ENCODE results near the gene RPS6KB2. TPM values are rescaled to one million over a fixed set of nuclear protein-coding genes. Genes with fewer than 3 reads are reported as not detected.

The RPS6KB2 gene
- total RNA-seq, 1 donor from 2014 or later = 40.0 TPM

DNA sequence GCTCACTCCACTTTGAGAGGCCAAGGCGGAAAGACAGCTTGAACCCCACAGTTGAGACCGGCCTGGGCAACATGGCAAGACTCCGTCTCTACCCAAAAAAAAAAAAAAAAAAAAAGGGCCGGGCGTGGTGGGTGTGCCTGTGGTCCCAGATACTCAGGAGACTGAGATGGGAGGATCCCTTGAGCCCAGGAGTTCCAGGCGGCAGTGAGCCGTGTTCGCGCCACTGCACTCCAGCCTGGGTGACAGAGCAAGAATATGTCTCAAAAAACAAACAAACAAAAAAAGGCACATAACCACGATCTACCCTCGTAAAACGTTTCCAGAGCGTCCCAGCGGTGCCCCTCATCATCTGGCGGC is 37.4 kb upstream of the RPS6KB2 start:
- ATAC-seq = no peak
- intact Hi-C loops (cut with DNase I) = no loop called here

DNA sequence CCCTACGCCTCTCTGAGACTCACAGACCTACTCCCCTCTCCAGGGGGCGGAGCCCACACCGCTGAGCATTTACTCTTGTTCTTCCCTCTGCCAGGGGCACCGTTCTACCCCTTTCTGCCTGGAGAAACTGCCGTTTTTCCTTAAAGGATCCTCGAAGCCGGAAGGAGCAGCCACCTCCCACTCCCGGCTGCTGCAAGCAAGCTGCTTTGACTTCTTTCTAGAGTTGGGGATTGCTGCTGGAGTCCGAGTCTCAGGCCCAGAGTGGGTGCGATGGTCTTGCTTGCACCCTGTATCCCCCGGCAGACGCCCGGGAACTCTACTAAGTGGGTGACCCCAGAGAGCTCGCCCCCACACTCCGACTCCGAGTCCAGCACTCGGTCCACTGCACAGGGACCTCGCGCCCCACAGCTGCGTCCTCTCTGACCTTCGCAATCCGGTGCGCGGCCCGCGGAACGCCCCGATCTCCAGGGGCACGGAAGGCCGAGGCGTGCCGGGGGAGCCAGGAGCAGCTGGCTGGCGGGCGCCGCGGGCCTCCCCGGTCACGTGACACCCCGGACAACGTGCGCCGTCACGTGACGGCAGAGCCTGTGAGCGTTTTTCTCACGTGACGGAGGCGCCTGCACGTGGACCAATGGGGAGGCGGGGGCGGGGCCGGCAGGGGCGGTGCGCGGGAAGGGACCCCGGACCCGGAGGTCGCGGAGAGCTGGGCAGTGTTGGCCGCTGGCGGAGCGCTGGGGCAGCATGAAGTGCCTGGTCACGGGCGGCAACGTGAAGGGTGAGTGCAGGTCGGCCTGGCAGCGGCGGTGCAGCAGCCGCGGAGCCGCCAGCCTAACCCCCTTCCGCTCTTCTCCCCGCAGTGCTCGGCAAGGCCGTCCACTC is 36.8 kb upstream of the RPS6KB2 start, which contains the start of gene RAD9A:
RAD9A (plus strand) TSS at position 683 of the 879 bp plus-strand sequence; CDS start at position 742, 59 bp downstream.
- peaks cover 14% of the 10 kb centered on the region for H3K36me3 ChIP-seq
- intact Hi-C loops (cut with DNase I) = no loop called here
- ATAC-seq (peak; percentile 91), DNase-seq (peak; percentile 98)
- no peaks in the 10 kb centered on the region for H3K9me3 ChIP-seq
- peak within 1 kb of the TSS; percentile 87 for H3K27ac ChIP-seq
- peak within 1 kb of the TSS; percentile 79 for H3K4me3 ChIP-seq
- no peaks in the 10 kb centered on the region for H3K27me3 ChIP-seq
- TF ChIP-seq, protein P1, sequence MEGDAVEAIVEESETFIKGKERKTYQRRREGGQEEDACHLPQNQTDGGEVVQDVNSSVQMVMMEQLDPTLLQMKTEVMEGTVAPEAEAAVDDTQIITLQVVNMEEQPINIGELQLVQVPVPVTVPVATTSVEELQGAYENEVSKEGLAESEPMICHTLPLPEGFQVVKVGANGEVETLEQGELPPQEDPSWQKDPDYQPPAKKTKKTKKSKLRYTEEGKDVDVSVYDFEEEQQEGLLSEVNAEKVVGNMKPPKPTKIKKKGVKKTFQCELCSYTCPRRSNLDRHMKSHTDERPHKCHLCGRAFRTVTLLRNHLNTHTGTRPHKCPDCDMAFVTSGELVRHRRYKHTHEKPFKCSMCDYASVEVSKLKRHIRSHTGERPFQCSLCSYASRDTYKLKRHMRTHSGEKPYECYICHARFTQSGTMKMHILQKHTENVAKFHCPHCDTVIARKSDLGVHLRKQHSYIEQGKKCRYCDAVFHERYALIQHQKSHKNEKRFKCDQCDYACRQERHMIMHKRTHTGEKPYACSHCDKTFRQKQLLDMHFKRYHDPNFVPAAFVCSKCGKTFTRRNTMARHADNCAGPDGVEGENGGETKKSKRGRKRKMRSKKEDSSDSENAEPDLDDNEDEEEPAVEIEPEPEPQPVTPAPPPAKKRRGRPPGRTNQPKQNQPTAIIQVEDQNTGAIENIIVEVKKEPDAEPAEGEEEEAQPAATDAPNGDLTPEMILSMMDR (IDR thresholded peaks at IDR 0.05) = no peak
- H3K4me1 ChIP-seq = peaks cover 15% of the 10 kb centered on the region

More for the DNA sequence above, 37.4 kb upstream of the RPS6KB2 start:
- Histone ChIP-seq H3K9me3 (no peaks in the 10 kb centered on the region), H3K27ac (peak overlapping the region; percentile 87), H3K36me3 (peaks cover 10% of the 10 kb centered on the region), H3K4me1 (peaks cover 15% of the 10 kb centered on the region), H3K4me3 (peak overlapping the region; percentile 79), H3K27me3 (no peaks in the 10 kb centered on the region)
- DNase-seq = no peak
- TF ChIP-seq, protein P1 (IDR thresholded peaks at IDR 0.05) = no peak

DNA sequence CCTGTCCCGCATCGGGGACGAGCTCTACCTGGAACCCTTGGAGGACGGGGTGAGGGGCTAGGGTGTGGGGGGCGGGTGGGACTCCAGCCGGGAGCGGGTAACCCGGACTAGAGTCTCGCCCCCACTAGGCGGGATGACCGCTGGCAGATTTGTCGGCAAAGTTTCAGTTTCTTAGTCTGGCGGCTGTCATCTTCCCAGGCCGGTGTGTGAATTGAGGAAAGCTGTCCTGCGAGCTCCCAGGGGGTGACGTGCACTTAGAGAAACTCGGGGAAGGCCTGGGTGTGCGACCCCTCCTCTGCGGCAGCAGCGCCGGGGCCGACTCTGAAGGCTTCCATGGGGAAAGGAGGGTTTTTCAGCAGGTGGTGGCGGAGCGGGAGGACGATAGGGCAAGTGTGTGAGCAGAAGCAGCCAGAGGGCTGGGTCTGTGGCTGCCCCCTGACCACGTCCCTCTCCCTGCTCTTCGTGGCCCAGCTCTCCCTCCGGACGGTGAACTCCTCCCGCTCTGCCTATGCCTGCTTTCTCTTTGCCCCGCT is 36.0 kb upstream of the RPS6KB2 start:
- intact Hi-C loops (cut with DNase I) = no loop called here
- TF ChIP-seq, protein P1 (IDR thresholded peaks at IDR 0.05) = no peak
- Histone ChIP-seq H3K4me1 (peaks cover 21% of the 10 kb centered on the region), H3K27me3 (no peaks in the 10 kb centered on the region), H3K9me3 (no peaks in the 10 kb centered on the region), H3K4me3 (peak overlapping the region; percentile 79), H3K36me3 (peaks cover 21% of the 10 kb centered on the region), H3K27ac (peak overlapping the region; percentile 87)
- ATAC-seq = no peak
- no peak for DNase-seq

DNA sequence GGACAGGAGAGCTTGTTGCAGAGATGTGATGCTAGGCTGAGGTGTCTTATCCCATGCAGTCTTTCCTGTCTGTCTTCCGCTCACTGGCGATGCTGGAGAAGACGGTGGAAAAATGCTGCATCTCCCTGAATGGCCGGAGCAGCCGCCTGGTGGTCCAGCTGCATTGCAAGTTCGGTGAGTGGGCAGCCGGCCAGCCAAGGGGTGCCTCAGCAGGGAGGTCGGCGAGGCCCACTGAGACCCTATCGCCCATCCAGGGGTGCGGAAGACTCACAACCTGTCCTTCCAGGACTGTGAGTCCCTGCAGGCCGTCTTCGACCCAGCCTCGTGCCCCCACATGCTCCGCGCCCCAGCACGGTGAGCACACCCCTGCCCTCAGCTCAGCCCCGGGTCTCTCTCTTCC is 34.9 kb upstream of the RPS6KB2 start:
- Histone ChIP-seq H3K27me3 (no peaks in the 10 kb centered on the region), H3K36me3 (peaks cover 33% of the 10 kb centered on the region), H3K4me3 (no peak overlapping the region), H3K4me1 (peaks cover 22% of the 10 kb centered on the region), H3K27ac (no peak overlapping the region), H3K9me3 (no peaks in the 10 kb centered on the region)
- DNase-seq (no peak), ATAC-seq (no peak)
- intact Hi-C loops (cut with DNase I) = no loop called here
- TF ChIP-seq, protein P1 (IDR thresholded peaks at IDR 0.05) = no peak

DNA sequence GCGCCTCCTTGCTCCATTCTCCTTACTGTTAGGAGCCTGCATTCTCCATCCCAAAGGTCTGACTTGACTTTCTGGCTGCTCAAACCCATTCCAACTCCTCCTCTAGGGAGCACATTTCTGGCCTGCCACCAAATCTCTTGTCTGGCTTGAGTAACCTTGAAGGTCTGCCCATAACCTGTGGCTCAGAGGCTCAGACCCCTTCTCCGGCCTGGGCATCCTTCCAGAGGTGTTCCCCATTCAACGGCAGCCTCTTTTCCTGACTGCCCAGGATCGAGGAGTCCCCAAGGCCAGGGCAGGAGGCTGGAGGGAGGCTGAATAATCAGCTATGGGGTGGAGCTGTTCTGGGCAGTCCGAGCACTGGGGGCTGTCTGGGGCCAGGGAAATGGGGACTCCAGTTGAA is 34.3 kb upstream of the RPS6KB2 start:
- DNase-seq (no peak), ATAC-seq (no peak)
- Histone ChIP-seq H3K9me3 (no peaks in the 10 kb centered on the region), H3K4me3 (no peak overlapping the region), H3K4me1 (peaks cover 22% of the 10 kb centered on the region), H3K27me3 (no peaks in the 10 kb centered on the region), H3K36me3 (peaks cover 39% of the 10 kb centered on the region), H3K27ac (no peak overlapping the region)
- intact Hi-C loops (cut with DNase I) = no loop called here
- TF ChIP-seq, protein P1 (IDR thresholded peaks at IDR 0.05) = no peak
